GM06990 (cell line): ENCODE data around the gene ARHGEF9.
"Not testable (repeated sequence)": the region's sequence is repeated elsewhere in the genome, so short reads cannot be mapped to it uniquely, and the experiment has no call there.

ENCODE experiments used
- DNase-seq: peaks from one replicate; pipeline ENCODE4 v3.0.0-alpha.2; 2011; ENCODE audit not compliant: insufficient read length; ENCODE audit errors: extremely low read depth
- H3K27me3 ChIP-seq: replicated peaks from 2 replicates; pipeline ENCODE4 v1.6.0; 2011; ENCODE audit warnings: low read length; ENCODE audit not compliant: control insufficient read depth, insufficient read depth
- H3K36me3 ChIP-seq: 2 replicates; pipeline ENCODE4 v1.5.1; 2011; ENCODE audit warnings: low read length; ENCODE audit not compliant: control insufficient read depth, insufficient read depth
- H3K4me3 ChIP-seq: replicated peaks from 2 replicates; pipeline ENCODE4 v1.5.1; 2011; ENCODE audit warnings: low read depth, mild to moderate bottlenecking, control low read depth, low read length
- TF ChIP-seq, protein P1 (sequence below): IDR thresholded peaks from 2 replicates; pipeline ENCODE4 v1.5.1; 2011; ENCODE audit warnings: low read length, control low read depth, mild to moderate bottlenecking, inconsistent platforms; ENCODE audit not compliant: insufficient read depth, poor library complexity, severe bottlenecking

The ARHGEF9 gene

GRCh38 chrX:63809173-63809572 is 24.2 kb upstream of the ARHGEF9 start:
- Histone ChIP-seq H3K27me3 (no peaks in the 10 kb centered on the region), H3K36me3 (no peaks in the 10 kb centered on the region), H3K4me3 (no peak overlapping the region)
- TF ChIP-seq, protein P1, sequence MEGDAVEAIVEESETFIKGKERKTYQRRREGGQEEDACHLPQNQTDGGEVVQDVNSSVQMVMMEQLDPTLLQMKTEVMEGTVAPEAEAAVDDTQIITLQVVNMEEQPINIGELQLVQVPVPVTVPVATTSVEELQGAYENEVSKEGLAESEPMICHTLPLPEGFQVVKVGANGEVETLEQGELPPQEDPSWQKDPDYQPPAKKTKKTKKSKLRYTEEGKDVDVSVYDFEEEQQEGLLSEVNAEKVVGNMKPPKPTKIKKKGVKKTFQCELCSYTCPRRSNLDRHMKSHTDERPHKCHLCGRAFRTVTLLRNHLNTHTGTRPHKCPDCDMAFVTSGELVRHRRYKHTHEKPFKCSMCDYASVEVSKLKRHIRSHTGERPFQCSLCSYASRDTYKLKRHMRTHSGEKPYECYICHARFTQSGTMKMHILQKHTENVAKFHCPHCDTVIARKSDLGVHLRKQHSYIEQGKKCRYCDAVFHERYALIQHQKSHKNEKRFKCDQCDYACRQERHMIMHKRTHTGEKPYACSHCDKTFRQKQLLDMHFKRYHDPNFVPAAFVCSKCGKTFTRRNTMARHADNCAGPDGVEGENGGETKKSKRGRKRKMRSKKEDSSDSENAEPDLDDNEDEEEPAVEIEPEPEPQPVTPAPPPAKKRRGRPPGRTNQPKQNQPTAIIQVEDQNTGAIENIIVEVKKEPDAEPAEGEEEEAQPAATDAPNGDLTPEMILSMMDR: no peak
- DNase-seq: no peak

- not testable (repeated sequence) for H3K4me3 ChIP-seq, H3K36me3 ChIP-seq, H3K27me3 ChIP-seq, DNase-seq
Measured at GRCh38 chrX:63795406-63795805, 10.4 kb upstream of the ARHGEF9 start.

- no peak overlapping the region for H3K4me3 ChIP-seq
- H3K36me3 ChIP-seq: no peaks in the 10 kb centered on the region
- no peaks in the 10 kb centered on the region for H3K27me3 ChIP-seq
- no peak for DNase-seq
- TF ChIP-seq, protein P1: no peak
Measured at GRCh38 chrX:63785708-63786040, 660 bp upstream of the ARHGEF9 start.

GRCh38 chrX:63784346-63784901 is 590 bp downstream of the ARHGEF9 start:
- TF ChIP-seq, protein P1: no peak
- no peak overlapping the region for H3K4me3 ChIP-seq
- no peak for DNase-seq
- no peaks in the 10 kb centered on the region for H3K27me3 ChIP-seq
- no peaks in the 10 kb centered on the region for H3K36me3 ChIP-seq

DNA sequence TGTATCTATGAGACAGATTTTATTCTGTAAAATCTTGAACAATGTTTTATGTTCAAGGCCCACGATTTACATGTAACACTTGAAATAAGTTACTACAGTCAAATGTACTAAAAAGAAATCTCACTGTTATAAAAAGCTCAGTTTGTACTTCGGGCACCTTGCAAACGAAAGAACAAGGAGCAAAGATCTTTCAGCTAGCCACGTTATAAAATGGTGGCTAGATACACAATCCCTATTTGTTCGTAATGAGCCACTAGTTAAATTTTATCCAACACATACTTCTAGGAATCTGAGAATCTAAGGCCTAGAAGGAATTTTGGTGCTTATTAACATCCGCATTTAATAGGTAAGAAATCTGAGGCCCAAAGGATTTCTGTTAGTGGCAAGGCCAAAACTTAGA is 2.5 kb downstream of the ARHGEF9 start:
- Histone ChIP-seq H3K27me3 (no peaks in the 10 kb centered on the region), H3K36me3 (no peaks in the 10 kb centered on the region), H3K4me3 (no peak overlapping the region)
- TF ChIP-seq, protein P1: no peak
- no peak for DNase-seq

DNA sequence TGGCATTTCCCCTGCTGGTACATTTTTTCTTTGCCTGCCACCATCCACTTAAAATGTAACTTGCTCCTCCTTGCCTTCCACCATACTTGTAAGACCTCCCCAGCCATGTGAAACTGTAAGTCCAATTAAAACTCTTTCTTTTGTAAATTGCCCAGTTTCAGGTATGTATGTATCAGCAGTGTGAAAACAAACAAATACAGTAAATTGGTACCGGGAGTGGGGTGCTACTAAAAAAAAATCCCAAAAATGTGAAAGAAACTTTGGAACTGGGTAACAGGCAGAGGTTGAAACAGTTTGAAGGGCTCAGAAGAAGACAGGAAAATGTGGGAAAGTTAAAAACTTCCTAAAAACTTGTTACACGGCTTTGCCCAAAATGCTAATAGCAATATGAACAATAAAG is 16.3 kb downstream of the ARHGEF9 start:
- Histone ChIP-seq H3K27me3 (no peaks in the 10 kb centered on the region), H3K36me3 (no peaks in the 10 kb centered on the region), H3K4me3 (no peak overlapping the region)
- DNase-seq: no peak
- TF ChIP-seq, protein P1: no peak
